HG03432 (cell line): ENCODE measurements around the gene MXRA5.
"Not testable (repeated sequence)": the region's sequence is repeated elsewhere in the genome, so short reads cannot be mapped to it uniquely, and the experiment has no call there.

ENCODE experiments used
- ATAC-seq: cut with Tn5 transposase; IDR thresholded peaks from one replicate; pipeline ENCODE4 v1.9.1; 2021; ENCODE audit warnings: mild to moderate bottlenecking, moderate library complexity; ENCODE audit not compliant: unreplicated experiment

The MXRA5 gene

GRCh38 chrX:3345281-3346191, 916 bp downstream of the MXRA5 start:
- ATAC-seq, result no peak

DNA sequence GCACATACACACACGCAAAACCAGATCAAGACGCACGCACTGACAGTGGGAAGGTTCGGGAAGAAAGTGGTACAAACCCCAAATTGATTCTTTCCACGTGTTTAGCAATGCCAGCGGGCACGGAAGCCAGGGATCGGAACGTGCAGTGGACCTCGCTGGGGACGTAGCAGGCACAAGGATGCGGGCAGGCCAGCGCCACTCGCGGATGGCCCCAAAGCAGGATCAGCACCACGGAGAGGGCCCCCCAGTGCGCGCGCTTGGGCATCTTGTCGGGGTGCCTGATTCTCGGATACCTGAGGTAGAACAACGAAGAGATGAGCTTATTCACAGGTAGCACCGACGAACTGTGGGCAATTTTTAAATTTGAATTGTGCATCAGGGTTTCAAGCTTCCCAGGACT, 2.9 kb downstream of the MXRA5 start:
- ATAC-seq, result not testable (repeated sequence)

DNA sequence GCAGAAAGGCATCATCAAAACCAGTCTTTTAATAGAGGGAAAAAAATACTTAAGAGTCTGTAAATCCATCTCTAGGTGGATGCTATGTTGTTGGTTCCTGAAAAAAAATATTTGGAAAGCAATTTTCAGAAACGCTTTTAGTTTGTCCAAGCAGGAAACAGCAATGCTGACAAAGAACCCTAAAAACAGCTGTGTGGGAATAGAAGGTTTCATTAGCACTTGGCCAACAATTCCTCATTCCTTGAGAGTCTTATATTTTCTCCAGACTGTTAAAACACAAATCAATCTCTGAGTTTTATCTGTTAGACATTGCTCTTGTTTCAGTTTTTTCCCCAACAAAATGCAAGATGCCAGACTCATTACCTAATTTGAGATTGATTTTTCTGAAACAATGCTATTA, 6.4 kb downstream of the MXRA5 start:
- no peak for ATAC-seq

DNA sequence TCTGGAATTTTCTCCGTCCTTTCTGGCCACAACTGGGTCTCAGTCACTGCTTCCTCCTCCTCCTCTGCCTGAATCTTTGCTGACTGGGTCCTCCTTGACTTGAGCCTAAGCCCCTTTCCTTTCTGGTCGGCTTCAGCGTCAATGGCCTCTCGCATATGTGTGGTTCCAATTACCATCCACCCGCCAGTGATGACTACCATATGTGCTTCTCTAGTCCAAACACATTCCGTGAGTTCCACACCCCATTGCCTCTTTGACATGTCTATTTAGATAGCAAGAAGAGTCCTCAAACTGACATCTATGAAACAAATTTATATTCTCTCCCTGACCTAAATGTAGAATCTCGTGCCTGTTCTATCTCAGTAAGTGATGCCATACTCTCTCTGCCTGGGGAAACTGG, 19.8 kb downstream of the MXRA5 start:
- ATAC-seq, result no peak

GRCh38 chrX:3320471-3321046, 25.9 kb downstream of the MXRA5 start:
- ATAC-seq, result no peak

- ATAC-seq, result no peak
These were observed 29.2 kb downstream of the MXRA5 start for GRCh38 chrX:3317191-3317718.

DNA sequence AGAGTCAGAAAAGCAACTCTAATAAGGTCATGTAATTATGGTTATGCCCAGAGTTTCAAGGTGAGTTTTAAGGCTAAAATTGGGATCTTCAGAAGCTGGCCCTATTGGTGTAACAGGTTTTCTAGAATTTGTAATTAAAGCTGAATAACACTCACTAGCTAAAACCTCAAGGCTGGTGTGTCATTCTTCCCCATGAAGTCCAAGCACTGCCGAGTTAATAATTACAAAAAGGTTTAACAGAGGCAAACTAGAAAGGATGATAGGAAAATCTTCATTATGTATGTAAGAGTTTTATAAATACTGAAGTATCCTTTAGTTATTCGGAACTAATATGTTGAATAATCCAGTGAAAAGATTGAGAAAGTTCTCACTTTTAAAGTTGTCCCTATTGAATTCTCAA, 34.3 kb downstream of the MXRA5 start:
- ATAC-seq, result no peak

DNA sequence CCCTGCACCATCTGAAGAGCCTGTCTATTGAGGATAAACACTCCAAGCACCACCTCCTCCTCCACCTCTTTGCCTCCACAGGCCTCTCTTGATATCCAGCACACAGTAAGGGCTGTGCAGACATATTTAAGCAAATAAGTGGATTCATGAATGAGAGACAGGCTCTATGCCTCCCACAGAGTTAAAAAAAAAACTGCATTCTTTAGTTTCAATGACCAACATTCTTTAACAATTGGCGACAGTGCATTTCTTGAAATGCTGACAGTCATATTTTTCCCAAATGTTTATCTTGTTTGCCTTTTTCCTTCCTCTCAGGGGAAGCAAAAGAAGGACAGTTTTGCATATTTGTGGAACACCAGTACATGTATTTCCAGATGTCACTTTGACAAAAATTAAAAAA, 38.6 kb downstream of the MXRA5 start:
- ATAC-seq, result no peak

GRCh38 chrX:3299636-3300035, 46.8 kb downstream of the MXRA5 start:
- no peak for ATAC-seq

- no peak for ATAC-seq
These were observed 50.7 kb downstream of the MXRA5 start for GRCh38 chrX:3295731-3296130.

DNA sequence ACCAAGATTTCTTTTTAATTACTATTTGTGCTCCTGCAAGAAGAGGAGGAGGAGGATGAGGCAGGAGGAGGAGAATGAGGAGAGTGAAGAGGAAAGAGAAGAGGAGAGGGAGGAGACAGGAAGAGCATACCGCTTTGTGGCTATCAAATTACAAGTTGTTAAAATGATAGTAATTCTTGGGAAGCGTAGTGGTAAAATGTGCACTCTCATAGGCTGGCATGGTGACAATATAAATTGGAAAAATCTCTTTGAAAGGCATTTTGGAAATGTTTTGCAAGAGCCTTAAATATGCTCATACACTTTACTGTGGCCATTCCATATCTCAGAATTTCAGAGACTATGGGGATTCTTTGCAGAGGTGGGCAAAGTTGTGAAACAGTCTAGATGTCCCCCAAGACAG, 53.2 kb downstream of the MXRA5 start:
- ATAC-seq, result no peak

GRCh38 chrX:3290561-3290960, 55.9 kb downstream of the MXRA5 start:
- ATAC-seq, result no peak

DNA sequence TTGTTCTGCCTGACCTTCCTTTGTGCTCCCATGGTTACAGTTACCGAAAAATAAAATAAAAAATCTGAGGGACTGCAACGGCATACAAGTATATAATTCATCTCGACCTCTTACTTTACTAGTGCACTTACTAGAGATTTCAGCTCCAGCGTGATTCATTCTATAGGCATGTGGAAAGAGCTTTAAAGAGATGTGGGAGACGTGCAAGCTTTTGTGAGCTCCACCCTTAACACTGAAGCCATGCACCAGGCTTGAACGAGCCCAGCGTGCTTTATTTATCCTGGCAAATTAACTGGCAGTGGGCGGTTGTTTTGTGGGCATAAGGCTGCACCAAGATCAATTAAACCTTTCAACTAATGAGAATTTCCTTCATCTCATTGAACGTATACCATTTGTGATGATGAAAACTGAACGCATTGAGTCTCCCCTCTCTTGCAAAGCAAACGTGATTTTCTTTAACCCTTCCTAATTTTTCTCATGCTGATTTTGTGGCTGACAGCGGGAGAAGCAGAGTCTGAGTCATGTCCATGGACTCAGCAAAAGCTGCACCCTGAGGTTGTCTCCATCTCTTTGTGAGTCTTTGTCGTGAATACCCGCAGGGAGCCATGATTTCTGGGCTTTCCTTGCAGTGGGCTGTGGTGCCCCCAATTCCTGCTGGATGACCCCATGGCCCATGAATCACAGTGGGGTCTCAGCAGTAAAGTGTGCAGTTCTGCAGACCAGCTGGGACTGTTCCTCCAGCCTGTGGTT, 60.1 kb downstream of the MXRA5 start:
- ATAC-seq, result no peak

DNA sequence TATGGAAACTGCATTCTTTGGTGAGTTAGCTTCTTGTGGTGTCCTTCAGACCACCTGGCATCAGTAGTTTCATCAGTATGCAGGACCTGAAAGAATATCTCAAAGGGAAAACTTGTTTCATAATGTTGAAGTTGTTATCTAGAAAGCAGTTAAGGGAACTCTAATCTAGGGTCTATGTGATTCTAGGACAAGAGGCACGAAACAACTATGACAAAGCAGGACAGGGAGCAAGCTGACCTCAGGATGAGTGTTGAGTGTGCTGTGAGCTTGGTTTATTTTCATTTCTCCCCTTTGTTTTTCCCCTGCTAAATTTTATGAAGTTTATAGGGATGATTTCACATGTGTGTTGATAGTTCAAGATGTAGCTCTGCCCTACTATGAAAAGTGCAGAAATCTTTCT, 65.7 kb downstream of the MXRA5 start:
- ATAC-seq, result no peak

GRCh38 chrX:3273668-3274067, 72.8 kb downstream of the MXRA5 start:
- not testable (repeated sequence) for ATAC-seq

DNA sequence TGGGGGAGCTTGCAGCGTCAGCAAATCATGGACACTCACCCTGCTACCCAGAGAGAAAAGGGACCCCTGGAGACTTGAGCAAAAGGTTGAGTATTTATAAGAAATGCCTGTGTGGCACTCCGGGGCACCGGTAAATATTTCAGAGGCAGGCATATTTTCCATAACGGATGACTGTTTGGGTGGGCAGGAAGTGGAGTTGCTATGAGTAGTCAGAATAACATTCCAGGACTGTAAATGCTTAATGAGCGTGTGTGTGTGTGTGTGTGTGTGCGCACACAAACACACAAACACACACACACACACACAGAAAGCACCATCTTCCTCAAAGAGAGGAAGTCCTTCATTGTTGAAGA, 74.6 kb downstream of the MXRA5 start:
- no peak for ATAC-seq

- no peak for ATAC-seq
These were observed 75.1 kb downstream of the MXRA5 start for GRCh38 chrX:3271183-3271833.

DNA sequence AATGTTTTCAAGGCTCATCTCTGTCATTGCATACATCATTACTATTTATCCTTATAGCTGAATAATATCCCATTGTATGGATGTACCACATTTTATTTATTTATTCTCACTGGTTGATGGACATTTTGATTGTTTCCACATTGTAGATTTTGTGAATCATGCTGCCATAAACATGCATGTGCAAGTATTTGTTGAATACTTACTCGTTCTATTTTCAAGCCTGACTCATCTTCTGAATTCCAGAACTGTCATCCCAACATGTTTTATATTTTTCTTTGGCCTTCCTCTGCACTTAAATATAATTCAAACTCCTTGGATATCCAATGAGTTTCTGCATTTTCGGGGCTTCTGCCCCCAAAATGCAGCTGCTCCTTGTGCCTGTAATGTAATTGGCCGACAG, 77.6 kb downstream of the MXRA5 start:
- ATAC-seq, result no peak

DNA sequence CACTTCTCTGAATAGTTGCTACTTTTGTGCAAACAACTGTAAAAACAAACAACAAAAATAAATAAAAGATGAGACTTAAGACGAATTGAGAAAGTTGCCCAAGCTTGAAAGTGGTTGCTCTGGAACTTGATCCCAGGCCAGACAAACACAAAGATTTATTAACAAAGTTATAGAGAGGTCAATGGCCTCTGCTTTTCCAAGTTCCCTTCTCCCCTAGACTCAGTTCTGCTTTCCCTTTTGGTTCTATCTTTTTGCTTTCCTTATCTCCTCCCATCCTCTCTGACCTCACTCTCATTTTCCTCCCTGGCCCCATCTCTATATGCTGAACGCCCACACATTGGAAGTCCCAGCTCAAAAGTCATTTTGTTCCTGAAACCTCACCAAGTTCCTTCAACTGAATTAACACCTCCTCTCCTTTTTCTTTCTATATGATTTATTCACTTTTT, 82.7 kb downstream of the MXRA5 start:
- no peak for ATAC-seq

DNA sequence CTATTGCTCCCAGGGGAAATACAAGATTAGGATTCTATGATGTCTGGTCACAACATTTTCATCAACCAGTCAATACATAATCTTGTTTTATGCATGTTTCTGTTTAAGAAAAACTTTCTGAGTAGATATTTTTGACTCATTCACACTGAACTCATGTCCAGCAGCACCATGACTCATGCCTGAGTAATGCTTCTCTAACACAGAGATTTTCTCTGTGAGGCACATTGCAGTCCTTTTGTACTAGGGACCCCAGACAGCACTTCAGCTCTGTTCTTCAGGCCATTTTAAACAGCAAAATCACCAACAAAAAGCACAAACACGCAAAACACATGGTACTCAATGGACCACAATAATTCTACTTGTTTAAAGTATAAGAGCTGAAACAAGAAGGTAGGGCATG, 83.6 kb downstream of the MXRA5 start:
- ATAC-seq, result no peak
